AG09319 (cell line): ENCODE measurements around the gene DOCK10.

Experiments
- DNase-seq: peaks from one replicate; pipeline ENCODE4 v3.0.0-alpha.2; 2010; ENCODE audit warnings: low read depth; ENCODE audit errors: extremely low read depth
- CTCF ChIP-seq: IDR thresholded peaks from 2 replicates; pipeline ENCODE4 v1.5.1; 2011; ENCODE audit warnings: low read depth, mild to moderate bottlenecking, inconsistent platforms, low read length, moderate library complexity

DOCK10 gene

GRCh38 chr2:224781400-224781799 is 260.9 kb downstream of the DOCK10 start:
- TF ChIP-seq CTCF = no peak
- no peak for DNase-seq

- DNase-seq = no peak
- no peak for TF ChIP-seq CTCF
These were observed 261.4 kb downstream of the DOCK10 start for GRCh38 chr2:224780823-224781222.

- DNase-seq = no peak
- TF ChIP-seq CTCF = no peak
These were observed 262.2 kb downstream of the DOCK10 start for GRCh38 chr2:224780106-224780505.

GRCh38 chr2:224778474-224778877 is 263.8 kb downstream of the DOCK10 start:
- TF ChIP-seq CTCF = peak; percentile 73
- peak; percentile 30 for DNase-seq

- TF ChIP-seq CTCF = no peak
- no peak for DNase-seq
These were observed 264.7 kb downstream of the DOCK10 start for GRCh38 chr2:224777559-224777930.

GRCh38 chr2:224776795-224777558 is 265.3 kb downstream of the DOCK10 start:
- DNase-seq = no peak
- TF ChIP-seq CTCF = no peak

GRCh38 chr2:224775647-224776046 is 266.6 kb downstream of the DOCK10 start:
- no peak for DNase-seq
- no peak for TF ChIP-seq CTCF
